Measurements from ENCODE around the gene GTPBP2. TPM values are rescaled to one million over a fixed set of nuclear protein-coding genes. Genes with fewer than 3 reads are reported as not detected.
A peak's percentile ranks its signal among the peaks of the same experiment; 100 is the strongest.
"Not testable (repeated sequence)": the region's sequence is repeated elsewhere in the genome, so short reads cannot be mapped to it uniquely, and the experiment has no call there.

GTPBP2 gene
- 37.1 TPM for polyA plus RNA-seq (ENCODE audit: insufficient read length)

- peak; percentile 97 for DNase-seq (ENCODE audit: low read depth)
These were observed at the start of gene GTPBP2 for GRCh38 chr6:43629104-43629504. TSS of gene GTPBP2 (minus strand) at chr6:43629264. CDS start at chr6:43629162, 102 bp downstream.

GRCh38 chr6:43678341-43678740 lies 49.3 kb upstream of the GTPBP2 start:
- no peak for DNase-seq (ENCODE audit: low read depth)

GRCh38 chr6:43677759-43678158 lies 48.7 kb upstream of the GTPBP2 start:
- no peak for DNase-seq (ENCODE audit: low read depth)

GRCh38 chr6:43676962-43677606 lies 48.0 kb upstream of the GTPBP2 start:
- DNase-seq (ENCODE audit: low read depth), result no peak

- DNase-seq (ENCODE audit: low read depth), result no peak
These were observed 45.9 kb upstream of the GTPBP2 start for GRCh38 chr6:43674921-43675320.

- DNase-seq (ENCODE audit: low read depth), result no peak
These were observed 45.2 kb upstream of the GTPBP2 start for GRCh38 chr6:43674291-43674690.

- DNase-seq (ENCODE audit: low read depth), result no peak
These were observed 44.5 kb upstream of the GTPBP2 start for GRCh38 chr6:43673444-43674084.

GRCh38 chr6:43671801-43672690 lies 43.0 kb upstream of the GTPBP2 start:
- DNase-seq (ENCODE audit: low read depth), result no peak

GRCh38 chr6:43671011-43671800 lies 42.1 kb upstream of the GTPBP2 start:
- DNase-seq (ENCODE audit: low read depth), result no peak

GRCh38 chr6:43670623-43670986 lies 41.5 kb upstream of the GTPBP2 start:
- no peak for DNase-seq (ENCODE audit: low read depth)

GRCh38 chr6:43669922-43670622 lies 41.0 kb upstream of the GTPBP2 start:
- DNase-seq (ENCODE audit: low read depth), result no peak

GRCh38 chr6:43669050-43669921 lies 40.2 kb upstream of the GTPBP2 start:
- no peak for DNase-seq (ENCODE audit: low read depth)

GRCh38 chr6:43668151-43669028 lies 39.3 kb upstream of the GTPBP2 start:
- no peak for DNase-seq (ENCODE audit: low read depth)

- DNase-seq (ENCODE audit: low read depth), result no peak
These were observed 38.4 kb upstream of the GTPBP2 start for GRCh38 chr6:43667245-43668150.

- no peak for DNase-seq (ENCODE audit: low read depth)
These were observed 37.3 kb upstream of the GTPBP2 start for GRCh38 chr6:43666196-43666920.

GRCh38 chr6:43665376-43665775 lies 36.3 kb upstream of the GTPBP2 start:
- DNase-seq (ENCODE audit: low read depth), result no peak

GRCh38 chr6:43662948-43663347 lies 33.9 kb upstream of the GTPBP2 start:
- not testable (repeated sequence) for DNase-seq (ENCODE audit: low read depth)

Measured in forelimb muscle (tissue), 1 donor.